NCI-H82 (cell line): ENCODE data around the gene MPDZ.

Experiments used
- DNase-seq: peaks from one replicate; lab custom pipeline; 2025; lab: John Stamatoyannopoulos, UW

MPDZ gene

DNA sequence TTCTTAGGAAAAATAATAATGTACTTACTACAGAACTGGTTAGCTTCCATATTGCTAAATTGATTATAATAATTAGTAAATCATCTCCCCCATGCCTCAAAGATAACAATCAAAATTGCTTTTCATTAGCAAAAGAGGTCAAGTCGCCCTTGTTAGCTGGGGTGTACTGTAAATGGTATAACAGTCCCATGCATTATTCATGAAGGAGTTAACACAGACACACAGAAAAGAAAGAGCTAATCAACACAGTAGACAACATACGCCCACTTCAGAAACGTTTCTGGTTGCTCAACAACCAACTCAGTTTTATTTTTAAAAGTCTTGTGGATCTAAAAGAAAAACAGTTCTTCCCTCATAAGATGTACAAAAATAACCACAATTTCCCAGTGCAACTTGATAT, 100.2 kb downstream of the MPDZ start:
- no peak for DNase-seq

DNA sequence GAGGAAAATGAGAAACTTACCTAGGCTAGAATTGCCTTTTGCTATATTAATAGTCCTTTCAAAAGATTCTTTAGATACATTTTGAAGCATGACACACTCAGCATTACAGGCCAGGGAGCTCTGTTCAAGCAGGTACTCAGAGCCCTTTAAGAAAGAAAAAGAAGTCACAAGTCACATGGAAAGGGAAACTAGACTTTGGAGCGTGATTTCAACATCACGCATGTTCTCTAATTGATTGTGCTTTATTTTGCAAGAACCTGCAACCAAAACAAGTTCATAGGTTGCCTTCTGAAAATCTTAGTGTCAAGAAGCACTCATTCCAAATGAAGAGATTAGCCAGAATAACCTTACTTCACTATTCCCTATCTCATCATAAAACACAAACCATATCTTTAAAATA, 103.8 kb downstream of the MPDZ start:
- DNase-seq = no peak

DNA sequence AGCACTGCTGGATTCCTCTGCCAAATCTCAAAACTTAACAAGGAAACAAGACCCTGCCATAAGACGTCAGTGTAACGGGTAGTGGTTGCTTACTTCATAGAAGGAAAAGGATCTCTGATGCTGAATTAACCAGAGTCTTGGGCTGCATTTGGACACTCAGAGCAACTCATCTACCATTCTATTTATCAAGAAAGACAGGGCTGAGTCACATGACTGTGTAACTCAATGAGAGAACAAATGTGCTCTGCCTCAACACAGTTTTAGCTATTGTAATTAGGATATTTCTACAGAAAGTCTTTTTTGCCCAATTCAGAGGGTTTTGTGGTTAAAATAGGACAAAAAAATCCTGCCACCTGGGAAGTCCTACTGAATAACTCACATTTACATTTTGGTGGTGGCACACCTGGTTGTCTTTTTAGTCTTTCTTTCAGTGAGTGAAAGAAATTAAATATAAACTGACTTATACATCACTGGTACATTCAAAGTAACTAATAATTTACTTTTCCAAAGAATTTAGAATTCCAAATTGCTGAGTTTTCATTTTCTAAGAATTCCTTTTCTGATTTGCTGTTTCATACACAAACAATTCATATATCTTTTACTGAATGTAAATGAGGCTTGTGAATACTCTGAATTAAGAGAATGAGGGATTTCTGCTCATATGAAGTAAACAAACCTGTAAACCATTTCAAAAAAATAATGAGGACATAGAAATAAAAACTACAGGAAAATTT, 104.4 kb downstream of the MPDZ start:
- no peak for DNase-seq

DNA sequence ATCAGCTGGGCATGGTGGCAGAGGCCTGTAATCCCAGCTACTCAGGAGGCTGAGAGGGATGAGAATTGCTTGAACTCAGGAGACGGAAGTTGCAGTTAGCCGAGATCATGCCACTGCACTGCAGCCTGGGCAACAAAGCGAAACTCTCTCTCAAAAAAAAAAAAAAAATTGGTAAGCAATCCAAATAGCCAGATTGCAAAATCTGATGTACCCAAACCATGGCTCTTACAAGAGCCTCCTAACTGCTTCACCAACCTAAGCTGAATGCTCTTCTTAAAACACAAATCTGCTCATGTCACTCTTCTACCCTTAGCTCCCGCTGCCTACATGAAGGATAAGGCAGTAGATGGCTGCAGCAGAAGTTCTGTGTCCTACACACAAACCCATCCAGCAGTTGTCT, 105.9 kb downstream of the MPDZ start:
- DNase-seq = no peak

DNA sequence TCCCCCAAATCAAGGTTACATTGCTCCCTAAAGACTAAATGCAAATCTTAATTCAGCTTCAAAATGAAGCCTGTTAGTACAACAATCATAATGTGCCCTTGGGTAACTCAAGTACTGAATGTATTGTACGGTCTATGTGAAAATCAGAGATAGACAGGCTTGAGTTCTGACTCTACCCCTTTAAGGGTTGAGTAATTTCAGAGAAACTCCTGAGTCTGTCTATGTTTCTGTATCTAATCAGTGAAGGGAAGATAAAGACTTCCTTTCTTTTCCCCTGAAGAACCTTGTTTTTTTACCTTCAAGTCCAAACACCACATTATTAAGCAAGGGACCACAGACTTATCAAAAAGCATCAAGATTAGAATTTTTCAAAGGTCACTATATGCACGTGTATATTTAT, 108.2 kb downstream of the MPDZ start:
- no peak for DNase-seq

DNA sequence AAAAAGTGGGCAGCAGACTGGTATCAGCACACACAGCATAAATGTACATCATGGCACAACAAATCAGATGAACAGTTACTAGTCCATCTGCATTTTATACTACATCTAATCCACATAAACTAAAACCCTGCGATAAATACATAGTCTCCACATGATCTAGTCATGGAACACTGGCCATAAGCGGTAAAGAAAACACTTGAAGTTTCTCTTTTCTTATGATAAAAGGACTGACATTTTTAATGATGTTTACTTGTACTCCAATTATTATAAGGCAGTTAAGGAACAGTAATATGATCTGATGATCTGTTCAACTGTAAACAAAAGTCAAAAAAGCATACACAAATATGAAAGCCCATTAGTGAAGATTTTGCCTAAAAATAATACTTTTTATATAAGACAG, 112.5 kb downstream of the MPDZ start:
- DNase-seq = no peak

DNA sequence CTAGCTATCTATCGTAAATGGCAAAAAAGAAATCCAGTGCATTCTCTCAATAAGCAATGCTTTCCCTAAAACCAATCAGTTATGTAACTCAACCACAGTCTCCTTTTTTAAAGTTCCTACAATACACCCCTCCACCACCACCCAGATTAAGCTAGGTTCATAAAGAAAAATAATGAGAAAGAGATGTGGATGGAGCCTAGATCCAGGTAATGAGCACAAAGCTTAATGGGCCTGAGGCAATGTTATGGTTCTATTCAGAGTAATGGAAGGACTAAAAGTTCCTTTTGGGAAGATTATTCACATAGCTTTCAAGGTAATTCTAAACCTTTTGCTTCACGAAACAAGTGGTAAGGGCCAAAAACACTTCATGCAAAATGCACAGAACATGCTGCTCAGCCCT, 113.5 kb downstream of the MPDZ start:
- no peak for DNase-seq

DNA sequence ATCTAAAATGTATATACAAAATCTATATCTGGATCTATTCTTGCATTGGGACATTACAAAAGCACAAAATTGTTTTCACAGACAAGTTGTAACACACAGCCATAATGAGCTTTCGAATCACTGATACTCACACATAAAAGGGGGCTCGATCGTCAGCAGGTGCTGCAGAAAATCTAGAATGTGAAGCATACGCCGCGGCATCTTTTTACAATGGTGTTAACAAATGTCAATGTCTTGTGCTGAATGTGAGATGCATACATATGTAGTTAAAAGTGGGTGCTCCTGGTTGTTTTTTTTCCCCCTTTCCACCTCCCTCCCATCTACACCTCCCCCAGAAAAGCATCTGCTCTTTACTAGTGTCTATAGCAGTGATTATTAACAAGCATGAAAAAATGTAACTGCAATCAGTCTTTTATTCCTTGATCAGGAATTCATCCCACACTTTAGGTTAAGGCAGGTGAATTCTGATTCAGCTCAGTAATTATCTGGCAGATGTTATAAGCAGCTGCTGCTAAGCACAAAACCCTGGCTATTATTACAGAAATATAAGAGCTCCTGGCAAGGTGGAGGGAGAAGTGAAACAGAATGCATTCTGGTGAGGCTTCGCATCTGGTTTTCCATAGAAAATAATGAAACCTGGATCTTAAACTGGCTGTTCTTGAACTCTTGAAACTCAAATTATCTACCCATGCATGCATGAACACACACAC, 114.1 kb downstream of the MPDZ start:
- no peak for DNase-seq

DNA sequence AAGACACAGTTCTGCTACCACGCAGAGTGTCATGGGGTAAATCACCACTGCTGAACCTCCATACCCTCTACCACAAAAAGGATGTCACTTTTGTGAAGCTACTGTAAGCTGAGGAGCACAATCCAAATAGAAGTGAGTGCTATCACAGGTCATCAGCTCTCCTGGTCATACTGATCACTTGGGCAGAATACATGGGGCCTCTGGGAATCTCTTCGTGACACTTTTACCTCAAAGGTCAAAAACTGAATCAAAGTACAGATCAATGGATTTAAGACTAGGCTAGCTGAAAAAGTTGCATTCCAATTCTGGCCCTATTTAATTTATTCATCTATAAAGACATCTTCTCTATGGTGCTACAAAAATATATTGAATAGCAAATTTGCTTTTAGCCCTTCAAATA, 115.5 kb downstream of the MPDZ start:
- no peak for DNase-seq

DNA sequence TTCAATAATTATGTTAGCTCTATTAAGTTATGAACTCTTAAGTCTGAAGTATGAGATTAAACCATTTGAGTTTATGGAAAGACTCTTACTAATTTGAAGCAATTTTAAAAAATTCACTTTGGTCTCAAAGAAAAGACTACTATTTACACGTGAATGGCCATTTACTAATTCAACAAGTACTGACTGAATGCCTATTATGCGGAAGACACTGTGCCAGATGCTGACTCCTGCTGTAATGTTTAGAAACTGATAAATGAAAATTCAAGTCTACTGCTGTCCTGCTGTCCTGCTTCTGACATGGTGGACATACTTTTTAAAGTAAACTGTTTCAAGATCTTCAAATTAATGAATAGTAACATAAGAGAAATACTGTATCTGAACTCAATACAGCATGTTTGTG, 116.2 kb downstream of the MPDZ start:
- no peak for DNase-seq

DNA sequence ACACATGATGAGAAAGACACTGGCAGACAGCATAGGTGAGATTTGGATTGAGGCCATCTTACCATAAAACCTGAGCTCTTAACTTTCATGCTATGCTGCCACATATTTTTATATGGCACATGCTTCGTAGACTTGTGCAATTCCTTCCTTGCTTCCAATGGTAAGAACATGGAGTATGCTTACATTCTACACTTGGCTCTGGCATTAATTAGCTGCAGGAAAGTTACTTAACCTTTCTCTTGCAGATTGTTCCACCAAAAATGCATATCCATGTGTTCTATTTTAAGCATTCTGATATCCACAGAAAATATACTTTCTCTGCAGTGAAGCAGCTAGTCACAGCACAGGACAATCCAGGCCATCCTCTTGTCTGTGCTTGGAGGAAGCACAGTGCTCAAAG, 119.4 kb downstream of the MPDZ start:
- no peak for DNase-seq

DNA sequence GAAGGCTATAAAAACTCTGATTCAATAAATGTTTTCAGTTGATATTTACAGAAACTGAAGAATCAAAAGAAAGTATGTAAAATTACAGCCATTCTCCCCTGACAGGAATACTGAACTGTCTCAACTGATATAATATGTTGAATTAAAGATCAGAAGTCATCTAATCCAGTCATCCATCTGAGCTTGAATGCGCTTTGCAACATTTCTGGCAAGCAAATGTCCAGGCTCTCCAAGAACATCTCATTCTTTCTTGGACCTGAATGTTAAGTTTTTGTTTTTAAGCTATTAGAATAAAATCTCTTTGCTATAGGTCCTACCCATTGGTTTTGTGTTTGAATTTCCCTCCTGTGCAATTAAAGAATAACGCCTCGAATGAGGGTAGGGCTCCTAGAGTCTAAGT, 120.5 kb downstream of the MPDZ start:
- no peak for DNase-seq

DNA sequence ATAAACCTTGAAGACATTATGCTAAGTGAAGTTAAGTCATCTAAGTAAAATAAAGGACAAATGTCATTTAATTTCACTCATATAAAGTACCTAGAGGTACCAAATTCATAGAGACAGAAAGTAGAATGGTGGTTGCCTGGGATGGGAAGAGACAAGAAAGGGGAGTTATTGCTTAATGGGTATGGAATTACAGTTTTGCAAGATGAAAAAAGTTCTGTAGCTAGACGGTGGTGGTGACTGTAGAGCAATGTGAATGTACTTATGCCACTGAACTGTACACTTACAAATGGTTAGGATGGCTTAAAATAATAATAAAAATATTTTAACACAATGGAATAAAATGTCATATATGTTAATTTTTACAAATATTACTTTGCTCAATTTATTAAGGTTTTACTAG, 128.0 kb downstream of the MPDZ start:
- no peak for DNase-seq

DNA sequence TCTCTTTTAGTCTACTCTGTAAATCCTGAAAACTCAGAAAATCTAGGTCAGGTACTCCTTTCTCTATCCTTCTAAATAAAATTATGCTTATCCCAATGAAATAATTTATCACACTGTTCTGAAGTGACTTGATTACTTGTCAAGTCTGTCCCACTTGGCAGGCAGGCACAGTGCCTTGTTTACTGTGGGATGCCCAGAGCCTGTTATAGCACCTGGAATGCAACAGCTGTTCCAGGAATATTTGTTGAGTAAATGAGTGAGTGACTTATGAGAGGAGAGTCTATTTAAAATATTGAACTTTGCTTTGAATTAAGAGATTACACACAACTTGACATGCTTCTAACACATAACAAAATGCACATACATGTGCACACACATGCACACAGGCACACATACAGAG, 130.0 kb downstream of the MPDZ start:
- no peak for DNase-seq

DNA sequence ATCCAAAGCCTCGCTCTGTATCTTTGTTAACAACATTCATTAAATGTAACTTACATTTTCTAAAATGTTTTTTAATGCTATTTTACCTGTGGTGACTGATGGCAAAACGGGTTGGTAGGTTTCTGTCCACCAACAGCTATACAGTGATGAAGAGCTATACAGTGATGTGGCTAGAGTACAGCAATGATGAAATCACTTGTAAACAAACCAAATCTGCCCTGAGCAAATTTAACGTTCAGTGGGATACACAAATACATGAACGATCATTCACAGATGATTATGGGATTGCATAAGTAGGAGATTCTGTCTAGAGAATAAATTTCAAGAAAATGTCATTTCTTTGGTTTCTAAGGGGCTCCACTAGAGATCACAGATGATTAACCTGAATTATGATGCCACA, 132.7 kb downstream of the MPDZ start:
- DNase-seq = no peak

DNA sequence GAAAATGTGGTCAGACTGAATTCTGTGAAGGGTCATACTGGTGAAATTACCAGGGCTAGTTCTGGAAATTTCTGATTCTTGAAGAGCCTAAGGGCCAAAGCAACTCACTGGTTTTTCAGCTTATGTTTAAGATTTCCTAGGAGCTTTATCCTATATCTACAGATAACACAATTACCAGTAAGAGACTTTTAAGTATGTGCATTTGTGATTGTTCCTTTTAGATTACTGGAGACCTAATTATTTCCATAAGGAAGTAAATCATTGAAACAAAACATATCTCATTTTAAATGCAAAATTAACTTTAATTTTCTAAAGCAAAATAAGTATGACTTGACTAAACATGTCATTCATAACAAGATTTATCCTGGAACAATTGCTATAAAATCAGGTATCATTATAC, 134.2 kb downstream of the MPDZ start:
- DNase-seq = no peak

DNA sequence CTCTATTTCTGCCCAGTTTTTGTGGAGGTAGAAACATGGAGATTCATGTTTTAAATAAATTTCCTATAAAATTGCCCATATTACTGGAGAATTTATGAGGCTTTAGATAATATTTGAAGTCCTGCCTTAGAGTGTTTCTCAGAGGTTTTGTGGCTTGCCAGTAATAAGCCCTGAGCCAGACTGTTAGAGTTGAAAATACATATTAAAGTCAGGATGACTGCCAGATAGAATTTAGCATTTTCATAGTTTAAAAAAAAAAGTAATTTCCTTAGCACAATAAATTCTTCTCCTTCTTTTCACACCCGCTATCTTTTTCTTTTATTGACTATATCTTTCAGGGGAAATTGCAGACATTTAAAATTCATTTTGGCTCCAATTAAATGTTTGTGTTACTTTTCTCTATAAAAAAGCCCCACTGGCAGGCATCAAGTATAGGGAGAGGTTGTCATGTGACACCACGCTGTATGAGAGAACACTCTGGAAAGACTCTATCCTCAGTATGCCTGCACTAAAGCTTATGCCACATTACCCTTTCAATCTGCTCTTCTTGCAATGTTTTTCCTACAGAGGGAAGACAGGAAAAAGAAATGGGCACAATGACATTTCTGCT, 135.2 kb downstream of the MPDZ start:
- no peak for DNase-seq

DNA sequence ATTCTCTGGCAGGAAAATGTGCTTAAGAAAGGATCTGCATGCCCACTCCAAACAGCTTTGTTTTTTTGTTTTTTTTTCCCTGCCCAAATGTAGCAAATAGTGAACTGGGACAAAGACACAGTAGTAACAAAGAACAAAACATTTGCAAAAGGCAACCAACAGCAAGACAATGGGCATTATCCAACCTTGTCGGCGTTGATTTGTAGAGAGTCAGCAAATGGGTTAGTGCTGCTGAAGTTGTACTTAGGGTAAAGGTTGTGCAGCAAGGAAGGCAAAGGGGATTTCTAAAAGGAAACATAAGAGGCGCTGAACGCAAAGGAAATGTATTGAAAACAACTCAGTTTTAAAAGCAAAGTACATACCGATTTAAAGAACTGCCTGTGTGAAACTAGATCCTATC, 136.2 kb downstream of the MPDZ start:
- no peak for DNase-seq

DNA sequence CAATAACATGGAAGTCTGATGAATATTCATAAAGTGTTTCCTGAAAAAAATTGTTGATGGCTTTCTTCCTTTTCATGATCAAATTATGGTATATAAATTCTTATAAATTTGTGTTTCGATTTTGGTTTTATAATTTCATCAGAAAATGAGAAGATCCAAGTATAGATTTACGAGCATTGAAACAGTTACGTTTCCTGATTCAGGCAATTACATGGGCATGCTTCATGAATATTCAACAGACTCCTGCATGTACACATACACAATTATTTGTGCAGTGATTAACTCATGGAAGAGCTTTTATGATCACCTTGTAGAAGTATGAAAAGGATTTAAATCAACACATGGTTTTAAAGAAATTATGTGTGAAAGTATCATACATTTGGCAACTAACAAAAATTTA, 136.7 kb downstream of the MPDZ start:
- DNase-seq = no peak

DNA sequence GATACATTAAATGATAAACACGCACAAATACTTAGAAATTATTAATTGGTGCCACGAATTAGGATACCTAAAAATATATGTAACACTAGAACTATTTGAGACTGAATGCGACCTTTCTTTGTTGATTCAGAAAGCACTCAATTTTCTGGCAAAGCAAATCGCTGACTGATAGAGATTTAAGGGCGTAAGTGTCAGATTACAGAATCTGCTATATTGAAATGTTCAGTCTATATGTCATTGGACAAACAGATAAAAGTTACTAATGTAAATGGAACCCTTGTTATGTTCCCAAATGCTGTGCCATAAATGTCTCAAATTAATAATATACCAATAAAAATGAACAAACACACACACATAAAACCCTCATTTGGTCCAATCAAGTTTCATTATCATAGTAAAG, 137.9 kb downstream of the MPDZ start:
- no peak for DNase-seq

DNA sequence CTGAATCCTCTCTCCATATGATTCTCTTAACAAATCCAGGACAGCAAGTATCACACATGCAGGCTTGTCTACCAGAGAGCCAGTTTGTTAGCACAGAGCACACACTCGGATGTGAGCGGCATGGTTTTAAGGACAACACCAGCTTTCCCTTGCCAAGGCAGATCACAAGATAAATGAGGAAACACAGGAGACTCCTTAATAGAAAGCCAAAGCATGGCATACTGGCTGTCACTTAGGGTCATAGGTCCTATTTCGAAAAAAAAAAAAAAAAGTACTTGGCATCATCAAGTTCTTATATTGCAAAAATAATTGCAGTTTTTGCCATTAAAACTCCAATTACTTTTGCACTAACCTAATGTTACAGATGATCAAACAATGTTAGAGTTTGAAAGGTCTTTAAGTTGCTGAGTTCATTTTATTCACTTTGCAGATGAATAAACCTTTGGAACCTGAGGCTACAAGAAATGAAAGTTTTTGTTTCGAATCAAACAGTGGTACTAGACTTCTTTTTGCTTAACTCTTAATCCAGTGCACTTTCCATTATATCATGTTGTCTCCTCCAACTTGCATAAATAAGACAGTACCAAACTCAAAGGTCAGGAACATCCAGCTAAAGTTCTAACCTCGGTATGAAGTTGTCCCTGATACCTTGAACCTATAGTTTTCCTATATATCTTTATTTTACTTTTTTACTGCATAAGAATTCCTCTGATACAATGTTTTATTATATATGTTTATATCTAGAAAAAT, 138.5 kb downstream of the MPDZ start:
- no peak for DNase-seq

DNA sequence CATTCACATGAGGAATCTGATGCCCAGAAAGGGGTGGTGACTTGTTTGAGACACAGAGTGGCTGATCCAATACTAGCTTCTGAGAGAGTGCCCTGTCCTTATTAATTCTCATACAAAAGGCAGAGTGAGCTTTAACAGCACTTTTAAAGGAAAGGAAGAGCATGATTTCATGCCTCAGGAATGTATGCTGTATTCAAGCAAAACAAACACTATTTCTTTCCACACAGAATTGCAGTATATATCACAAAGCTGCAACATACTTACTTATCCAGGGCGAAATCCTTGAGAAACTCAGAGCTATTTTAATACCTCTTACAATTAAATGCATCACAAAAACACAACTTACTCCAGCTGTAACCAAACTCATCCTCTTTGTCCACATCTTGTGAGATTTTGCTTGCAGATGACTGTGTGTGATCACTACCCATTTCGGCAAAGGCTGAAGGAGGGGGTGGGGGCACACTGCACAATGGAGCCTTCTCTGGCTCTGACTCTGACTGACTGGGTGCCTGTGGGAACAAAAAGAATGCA, 139.8 kb downstream of the MPDZ start:
- DNase-seq = no peak

DNA sequence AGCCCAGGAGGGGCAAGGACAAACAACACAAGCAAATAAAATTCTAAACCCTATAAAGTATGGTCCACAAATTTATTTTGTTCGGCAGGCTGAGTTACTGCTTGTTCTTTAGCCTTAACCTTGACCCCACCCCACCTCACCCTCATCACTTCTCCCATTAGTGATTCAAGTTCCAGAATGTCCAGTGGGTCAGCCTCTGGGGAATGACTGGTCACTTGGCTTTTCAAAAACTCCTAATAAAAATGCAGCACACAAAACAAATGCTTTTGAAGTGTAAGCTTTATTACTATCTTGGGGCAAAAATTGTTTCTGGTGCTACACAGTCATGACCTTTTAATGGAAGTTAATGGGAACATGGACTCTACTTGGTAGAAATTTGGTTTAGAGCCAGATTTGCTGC, 142.1 kb downstream of the MPDZ start:
- no peak for DNase-seq
